Mammary epithelial cell (primary cell): ENCODE data around the gene MAX.

ENCODE experiments used
- EZH2 ChIP-seq: IDR thresholded peaks from 2 replicates; pipeline ENCODE4 v1.6.1; 2012; ENCODE audit warnings: low read length, inconsistent platforms, borderline replicate concordance
- TF ChIP-seq, protein P1 (sequence below), 2 donors: IDR thresholded peaks in 1 of 2; conservative IDR thresholded peaks in 1 of 2; 2 replicates each; pipeline ENCODE4 v1.5.1; 2011 to 2012; ENCODE audit warnings: inconsistent platforms in 2 of 2, low read length in 2 of 2, mild to moderate bottlenecking in 2 of 2, control low read depth in 1 of 2, low read depth in 1 of 2; ENCODE audit not compliant: insufficient read depth in 1 of 2; ENCODE audit errors: extremely low read depth in 1 of 2

DNA sequence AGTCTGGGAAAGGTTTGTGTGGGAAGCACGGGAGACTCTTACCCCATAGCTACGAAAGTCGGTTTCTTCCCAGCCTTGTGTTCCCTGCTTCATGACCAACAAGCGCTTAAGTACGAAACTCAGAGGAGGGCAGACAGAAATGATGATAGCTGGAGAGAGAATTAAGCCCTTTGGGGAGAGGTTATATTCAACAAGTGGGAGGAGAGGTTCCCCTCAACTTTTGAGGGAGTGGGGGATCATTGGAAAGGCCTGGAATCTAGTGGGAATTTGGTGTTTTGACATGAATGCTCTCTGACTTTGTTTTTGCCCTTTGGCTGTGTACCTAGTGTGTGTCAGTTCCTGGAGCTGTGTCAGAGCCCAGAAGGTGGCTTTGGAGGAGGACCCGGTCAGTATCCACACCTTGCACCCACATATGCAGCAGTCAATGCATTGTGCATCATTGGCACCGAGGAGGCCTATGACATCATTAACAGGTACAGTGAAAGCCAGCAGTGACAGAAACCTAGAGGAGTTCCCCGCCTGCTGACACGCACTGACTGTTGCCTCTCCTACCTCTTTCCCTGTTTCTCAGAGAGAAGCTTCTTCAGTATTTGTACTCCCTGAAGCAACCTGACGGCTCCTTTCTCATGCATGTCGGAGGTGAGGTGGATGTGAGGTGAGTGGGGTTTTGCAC lies 75.1 kb downstream of the MAX start:
- TF ChIP-seq, protein P1, sequence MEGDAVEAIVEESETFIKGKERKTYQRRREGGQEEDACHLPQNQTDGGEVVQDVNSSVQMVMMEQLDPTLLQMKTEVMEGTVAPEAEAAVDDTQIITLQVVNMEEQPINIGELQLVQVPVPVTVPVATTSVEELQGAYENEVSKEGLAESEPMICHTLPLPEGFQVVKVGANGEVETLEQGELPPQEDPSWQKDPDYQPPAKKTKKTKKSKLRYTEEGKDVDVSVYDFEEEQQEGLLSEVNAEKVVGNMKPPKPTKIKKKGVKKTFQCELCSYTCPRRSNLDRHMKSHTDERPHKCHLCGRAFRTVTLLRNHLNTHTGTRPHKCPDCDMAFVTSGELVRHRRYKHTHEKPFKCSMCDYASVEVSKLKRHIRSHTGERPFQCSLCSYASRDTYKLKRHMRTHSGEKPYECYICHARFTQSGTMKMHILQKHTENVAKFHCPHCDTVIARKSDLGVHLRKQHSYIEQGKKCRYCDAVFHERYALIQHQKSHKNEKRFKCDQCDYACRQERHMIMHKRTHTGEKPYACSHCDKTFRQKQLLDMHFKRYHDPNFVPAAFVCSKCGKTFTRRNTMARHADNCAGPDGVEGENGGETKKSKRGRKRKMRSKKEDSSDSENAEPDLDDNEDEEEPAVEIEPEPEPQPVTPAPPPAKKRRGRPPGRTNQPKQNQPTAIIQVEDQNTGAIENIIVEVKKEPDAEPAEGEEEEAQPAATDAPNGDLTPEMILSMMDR (conservative IDR thresholded peaks at IDR 0.05 in 1 of 2, IDR thresholded peaks at IDR 0.05 in 1 of 2; ENCODE audit: extremely low read depth in 1 of 2, insufficient read depth in 1 of 2, low read depth in 1 of 2, low read length in 2 of 2) = no peak
- no peak for TF ChIP-seq EZH2
